NCI-H2081 (cell line): ENCODE measurements around the gene KRTAP2-2.

Source experiments
- DNase-seq, 2 experiments: peaks; one replicate each; lab custom pipeline; 2025; lab: John Stamatoyannopoulos, UW

The KRTAP2-2 gene

GRCh38 chr17:41024697-41025096 is 30.3 kb downstream of the KRTAP2-2 start:
- no peak for DNase-seq

- no peak for DNase-seq
These were observed 34.7 kb downstream of the KRTAP2-2 start for GRCh38 chr17:41020336-41020735.

GRCh38 chr17:41019415-41019814 is 35.6 kb downstream of the KRTAP2-2 start:
- DNase-seq, result no peak

GRCh38 chr17:41018541-41018940 is 36.5 kb downstream of the KRTAP2-2 start:
- no peak for DNase-seq

- no peak for DNase-seq
These were observed 38.3 kb downstream of the KRTAP2-2 start for GRCh38 chr17:41016578-41017215.

GRCh38 chr17:41015454-41015853 is 39.6 kb downstream of the KRTAP2-2 start:
- DNase-seq, result no peak

GRCh38 chr17:41013606-41014005 is 41.4 kb downstream of the KRTAP2-2 start:
- DNase-seq, result no peak

- DNase-seq, result no peak
These were observed 41.8 kb downstream of the KRTAP2-2 start for GRCh38 chr17:41013181-41013580.

GRCh38 chr17:41012326-41013120 is 42.5 kb downstream of the KRTAP2-2 start:
- DNase-seq, result no peak

GRCh38 chr17:41010441-41010840 is 44.6 kb downstream of the KRTAP2-2 start:
- no peak for DNase-seq

GRCh38 chr17:41009936-41010335 is 45.1 kb downstream of the KRTAP2-2 start:
- no peak for DNase-seq

- DNase-seq, result no peak
These were observed 45.7 kb downstream of the KRTAP2-2 start for GRCh38 chr17:41009301-41009760.

- no peak for DNase-seq
These were observed 46.2 kb downstream of the KRTAP2-2 start, which contains the start of gene KRTAP3-1 for GRCh38 chr17:41008811-41009210. TSS of gene KRTAP3-1 (minus strand) at chr17:41009128. CDS start at chr17:41009074, 54 bp downstream.
